RWPE2 (cell line): ENCODE results near the gene SHC2.
A peak's percentile ranks its signal among the peaks of the same experiment; 100 is the strongest.

Experiments used
- ATAC-seq: fragments of 200-7000 bp; cut with Tn5 transposase; 3 replicates; pipeline ENCODE4 v1.9.1; 2021; ENCODE audit warnings: low read depth
- DNase-seq: peaks from one replicate; pipeline ENCODE4 v3.0.0-alpha.2; 2020; ENCODE audit warnings: low spot score
- H3K27ac ChIP-seq: fragments of 450-650 bp; 2 replicates; pipeline ENCODE4 v1.5.1; 2017; ENCODE audit warnings: mild to moderate bottlenecking; ENCODE audit not compliant: poor library complexity, severe bottlenecking
- H3K27me3 ChIP-seq: fragments of 250-450 bp; sonication (Bioruptor Pico); 2 replicates; pipeline ENCODE4 v1.5.1; 2021; ENCODE audit warnings: mild to moderate bottlenecking, moderate library complexity; ENCODE audit not compliant: insufficient read depth, poor library complexity, severe bottlenecking
- H3K36me3 ChIP-seq: fragments of 250-450 bp; sonication (Bioruptor Pico); 2 replicates; pipeline ENCODE4 v1.5.1; 2020; ENCODE audit warnings: low read depth, mild to moderate bottlenecking, moderate library complexity
- H3K4me1 ChIP-seq: fragments of 250-450 bp; sonication (Bioruptor Pico); 2 replicates; pipeline ENCODE4 v1.5.1; 2021; ENCODE audit warnings: mild to moderate bottlenecking, moderate library complexity; ENCODE audit not compliant: insufficient read depth, poor library complexity, severe bottlenecking
- H3K4me3 ChIP-seq: fragments of 250-450 bp; sonication (Bioruptor Pico); 2 replicates; pipeline ENCODE4 v1.5.1; 2021; ENCODE audit warnings: mild to moderate bottlenecking, moderate library complexity; ENCODE audit not compliant: severe bottlenecking
- H3K9me3 ChIP-seq: fragments of 250-450 bp; sonication (Bioruptor Pico); 2 replicates; pipeline ENCODE4 v1.5.1; 2021; ENCODE audit warnings: mild to moderate bottlenecking, moderate library complexity; ENCODE audit not compliant: severe bottlenecking
- CTCF ChIP-seq: fragments of 450-650 bp; IDR thresholded peaks from one replicate; pipeline ENCODE4 v1.5.1; 2017; ENCODE audit warnings: mild to moderate bottlenecking, moderate library complexity; ENCODE audit not compliant: poor library complexity, severe bottlenecking

SHC2 gene

DNA sequence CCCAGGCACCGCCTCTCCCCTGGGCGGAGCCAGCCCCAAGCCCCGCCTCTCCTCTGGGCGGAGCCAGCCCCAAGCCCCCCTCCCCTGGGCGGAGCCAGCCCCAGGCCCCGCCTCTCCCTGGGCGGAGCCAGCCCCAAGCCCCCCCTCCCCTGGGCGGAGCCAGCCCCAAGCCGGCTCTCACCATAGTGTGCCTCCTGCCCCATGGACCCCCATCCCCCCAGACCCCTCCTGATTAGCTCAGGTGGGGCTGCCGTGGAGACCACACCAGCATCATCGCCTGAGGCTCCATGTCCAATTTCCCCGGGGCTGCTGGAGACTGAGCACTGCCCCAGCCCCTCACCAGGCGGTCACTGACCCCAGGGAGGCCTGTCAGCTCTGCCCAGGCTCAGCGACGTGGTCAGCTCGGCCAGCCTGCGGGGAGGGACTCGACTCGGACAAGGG lies 31.3 kb upstream of the SHC2 start:
- H3K4me1 ChIP-seq, result no peaks in the 10 kb centered on the region
- DNase-seq (no peak), ATAC-seq (no peak)
- H3K27me3 ChIP-seq, result peaks cover 8% of the 10 kb centered on the region
- H3K9me3 ChIP-seq, result no peaks in the 10 kb centered on the region
- no peaks in the 10 kb centered on the region for H3K36me3 ChIP-seq
- H3K27ac ChIP-seq, result no peak overlapping the region
- no peak overlapping the region for H3K4me3 ChIP-seq
- no peak for TF ChIP-seq CTCF

DNA sequence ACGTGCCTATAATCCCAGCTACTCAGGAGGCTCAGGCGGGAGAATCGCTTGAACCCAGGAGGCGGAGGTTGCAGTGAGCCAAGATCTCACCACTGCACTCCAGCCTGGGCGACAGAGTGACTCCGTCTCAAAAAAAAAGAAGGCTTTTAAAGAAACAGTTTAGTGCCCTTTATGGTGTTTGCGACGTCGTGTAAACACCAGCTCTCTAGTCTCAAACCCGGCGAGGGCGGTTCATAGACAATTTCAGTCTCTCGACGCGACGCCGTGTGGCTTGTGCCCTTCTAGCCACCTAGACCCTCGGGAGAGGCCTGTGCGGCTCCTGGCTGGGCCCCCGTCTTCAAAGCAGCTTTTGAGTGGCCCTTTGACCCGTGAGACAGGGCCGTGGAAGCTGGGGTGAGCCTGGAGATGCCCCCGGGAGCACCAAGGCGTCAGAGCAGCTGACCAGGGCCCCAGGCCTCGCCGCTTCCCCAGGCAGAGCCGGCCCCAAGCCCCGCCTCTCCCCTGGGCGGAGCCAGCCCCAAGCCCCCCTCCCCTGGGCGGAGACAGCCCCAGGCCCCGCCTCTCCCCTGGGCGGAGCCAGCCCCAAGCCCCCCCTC lies 30.4 kb upstream of the SHC2 start:
- Histone ChIP-seq H3K36me3 (no peaks in the 10 kb centered on the region), H3K4me3 (no peak overlapping the region), H3K9me3 (no peaks in the 10 kb centered on the region), H3K27me3 (peaks cover 10% of the 10 kb centered on the region), H3K4me1 (no peaks in the 10 kb centered on the region), H3K27ac (no peak overlapping the region)
- no peak for ATAC-seq
- DNase-seq, result no peak
- TF ChIP-seq CTCF, result no peak

DNA sequence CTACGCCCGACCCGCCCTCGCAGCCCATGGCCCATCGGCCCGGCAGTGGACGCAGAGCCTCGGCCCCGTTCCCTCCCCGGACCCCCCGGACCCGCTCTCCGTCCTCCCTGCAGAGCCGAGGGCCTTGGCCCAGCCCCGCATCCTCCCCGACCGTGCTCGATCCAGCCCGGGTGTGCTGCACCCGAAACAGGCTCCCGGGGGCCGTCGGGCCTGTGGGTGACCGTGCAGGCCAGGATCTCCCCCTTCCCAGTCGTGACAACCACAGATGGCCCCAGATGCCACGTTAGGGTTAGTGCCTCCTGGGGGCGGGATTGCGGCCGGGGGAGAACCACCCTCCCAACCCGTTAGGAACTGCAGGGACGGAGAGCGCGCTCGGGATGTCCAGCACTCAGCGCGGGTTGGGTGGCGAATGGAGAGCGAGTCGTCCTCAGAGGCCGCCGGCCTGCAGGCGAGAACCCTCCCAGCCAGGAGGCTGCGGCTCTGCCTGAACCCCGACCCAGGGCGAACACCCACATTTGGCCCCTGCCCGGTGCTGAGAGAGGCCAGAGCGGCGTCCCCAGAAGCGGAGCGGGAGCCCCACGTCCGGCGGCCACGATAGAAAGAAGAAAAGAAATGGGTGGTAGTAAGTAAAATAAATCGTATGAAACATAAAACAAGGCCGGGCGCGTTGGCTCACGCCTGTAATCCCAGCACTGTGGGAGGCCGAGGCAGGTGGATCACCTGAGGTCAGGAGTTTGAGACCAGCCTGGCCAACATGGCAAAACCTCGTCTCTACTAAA lies 28.8 kb upstream of the SHC2 start:
- no peaks in the 10 kb centered on the region for H3K9me3 ChIP-seq

DNA sequence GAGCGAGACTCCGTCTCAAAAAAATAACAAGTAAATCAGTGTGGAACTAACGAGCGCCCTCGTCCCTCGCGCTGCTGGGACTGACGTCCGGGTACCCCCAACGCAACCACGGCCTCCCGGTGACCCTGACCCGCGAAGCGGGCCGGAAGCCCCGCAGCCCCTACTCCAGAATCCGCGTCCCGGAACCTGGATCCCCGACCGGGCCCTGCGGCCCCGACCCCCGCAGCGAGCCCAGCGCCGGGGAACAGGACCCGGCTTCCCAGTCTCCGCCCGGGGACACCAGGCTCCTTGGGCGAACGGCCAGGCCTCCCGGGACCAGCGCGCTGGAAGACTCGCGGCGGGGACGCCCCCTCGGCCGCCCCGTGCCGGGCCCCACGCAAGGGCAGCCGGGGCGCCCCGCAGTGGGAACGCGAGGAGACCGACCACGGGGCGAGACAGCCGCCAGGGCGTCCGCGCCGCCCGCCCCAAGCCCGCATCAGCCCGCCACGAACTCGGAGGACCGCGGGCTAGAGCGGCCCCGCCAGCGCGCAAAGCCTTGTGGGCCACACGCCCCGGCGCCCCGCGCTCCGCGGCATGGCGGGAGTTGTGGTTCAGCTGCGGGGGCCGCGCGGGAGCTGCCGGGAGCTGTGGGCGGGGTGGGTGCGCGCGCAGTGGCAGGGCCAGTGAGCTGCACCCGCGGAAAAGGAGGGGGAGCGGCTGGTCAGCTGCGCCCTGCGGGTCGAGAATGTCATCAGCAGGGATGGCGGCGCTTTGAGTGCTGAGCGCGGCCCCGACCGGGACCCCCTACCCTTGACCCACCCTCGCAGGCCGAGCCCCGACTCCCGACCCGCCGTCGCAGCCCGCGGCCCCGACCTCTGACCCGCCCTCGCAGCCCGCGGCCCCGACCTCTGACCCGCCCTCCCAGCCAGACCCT lies 27.9 kb upstream of the SHC2 start:
- TF ChIP-seq CTCF, result no peak
- H3K27ac ChIP-seq, result peak overlapping the region; percentile 54

More for the DNA sequence above, 28.8 kb upstream of the SHC2 start:
- Histone ChIP-seq H3K27me3 (peaks cover 19% of the 10 kb centered on the region), H3K4me3 (peak overlapping the region; percentile 97), H3K4me1 (no peaks in the 10 kb centered on the region), H3K27ac (peak overlapping the region; percentile 54), H3K36me3 (no peaks in the 10 kb centered on the region)
- ATAC-seq (peak; percentile 22; the same call in 1 of the 3 replicates), DNase-seq (no peak)
- no peak for TF ChIP-seq CTCF

More for the DNA sequence above, 27.9 kb upstream of the SHC2 start:
- Histone ChIP-seq H3K4me3 (peak overlapping the region; percentile 97), H3K27me3 (peaks cover 20% of the 10 kb centered on the region), H3K36me3 (no peaks in the 10 kb centered on the region), H3K9me3 (no peaks in the 10 kb centered on the region), H3K4me1 (no peaks in the 10 kb centered on the region)
- DNase-seq (peak; percentile 92), ATAC-seq (peak; percentile 88)
